ENCODE results near the gene SLC7A4. TPM values are rescaled to one million over a fixed set of nuclear protein-coding genes. Genes with fewer than 3 reads are reported as not detected.

SLC7A4 gene
- total and polyA plus RNA-seq, 7 experiments from 2014 or later, result 0.08 to 0.13 (median 0.13) TPM; not detected in 4

- ChIA-PET CTCF (no interaction called here), POLR2A (interaction anchor here (1.2 to 2.7 kb wide), 2 partner anchors 11 to 42 kb away, joined by 3 to 12 read pairs; no protein-coding TSS in a partner anchor)
- Histone ChIP-seq H3K36me3 (ENCODE audit: control insufficient read depth in 2 of 3, insufficient read depth in 3 of 3, low read length in 3 of 3) (no peaks in the 10 kb centered on the region), H3K4me3 (ENCODE audit: low read length) (peak overlapping the region; percentile 68), H3K4me1 (ENCODE audit: control insufficient read depth in 2 of 2, insufficient read depth in 2 of 2, low read length in 2 of 2) (peaks cover 13 to 17% of the 10 kb centered on the region in 2 donors), H3K27me3 (ENCODE audit: control insufficient read depth in 2 of 2, insufficient read depth in 2 of 2, low read length in 2 of 2) (no peaks in the 10 kb centered on the region), H3K9me3 (ENCODE audit: control insufficient read depth in 2 of 3, low read length in 3 of 3) (no peaks in the 10 kb centered on the region), H3K27ac (ENCODE audit: low read depth, low read length) (peak overlapping the region; percentile 59)
- no peaks in the 10 kb centered on the region for H3K9me3 Mint-ChIP-seq
- peaks cover 17 to 36% (median 29%) of the 10 kb centered on the region in 7 donors for H3K4me1 Mint-ChIP-seq
- peak overlapping the region; percentile 82 to 89 (median 85) for H3K4me3 Mint-ChIP-seq
- DNase-seq (peak; percentile 62 to 83 (median 70)), ATAC-seq (peak; percentile 93)
- peak overlapping the region; percentile 73 to 96 (median 89) for H3K27ac Mint-ChIP-seq
- H3K36me3 Mint-ChIP-seq, result no peaks in the 10 kb centered on the region
- intact Hi-C loops (cut with micrococcal nuclease), result loop anchor here (1.0 kb wide), 2 partner anchors 12 to 97 kb away; partner anchors contain the start of genes THAP7 (in 2 of the 2) and CRKL (in 1 of the 2)
- peaks cover 0 to 21% (median 0%) of the 10 kb centered on the region in 5 donors for H3K27me3 Mint-ChIP-seq
Measured at GRCh38 chr22:21014202-21014725, 18.1 kb downstream of the SLC7A4 start.

- no peaks in the 10 kb centered on the region for H3K9me3 ChIP-seq (ENCODE audit: control insufficient read depth in 2 of 3, low read length in 3 of 3)
- H3K4me1 ChIP-seq (ENCODE audit: control insufficient read depth in 2 of 2, insufficient read depth in 2 of 2, low read length in 2 of 2), result peaks cover 13 to 17% of the 10 kb centered on the region in 2 donors
- peak overlapping the region; percentile 59 for H3K27ac ChIP-seq (ENCODE audit: low read depth, low read length)
- no peaks in the 10 kb centered on the region for H3K36me3 ChIP-seq (ENCODE audit: control insufficient read depth in 2 of 3, insufficient read depth in 3 of 3, low read length in 3 of 3)
- ChIA-PET POLR2A (interaction anchor here (1.2 to 2.7 kb wide), 2 partner anchors 11 to 43 kb away, joined by 3 to 12 read pairs; no protein-coding TSS in a partner anchor), CTCF (interaction anchor here (0.6 to 1.1 kb wide), 2 partner anchors 15 to 955 kb away, joined by 3 read pairs; no protein-coding TSS in a partner anchor)
- ATAC-seq (no peak), DNase-seq (peak in 1 of 9 donors; percentile 28)
- H3K4me3 ChIP-seq (ENCODE audit: low read length), result peak overlapping the region; percentile 68
- H3K4me1 Mint-ChIP-seq, result peaks cover 17 to 36% (median 29%) of the 10 kb centered on the region in 7 donors
- intact Hi-C loops (cut with micrococcal nuclease), result loop anchor here (1.0 kb wide), 2 partner anchors 11 to 96 kb away; partner anchors contain the start of genes THAP7 (in 2 of the 2) and CRKL (in 1 of the 2)
- no peaks in the 10 kb centered on the region for H3K9me3 Mint-ChIP-seq
- H3K4me3 Mint-ChIP-seq, result peak overlapping the region; percentile 82 to 89 (median 85)
- H3K27me3 Mint-ChIP-seq, result peaks cover 0 to 21% (median 0%) of the 10 kb centered on the region in 5 donors
- no peaks in the 10 kb centered on the region for H3K27me3 ChIP-seq (ENCODE audit: control insufficient read depth in 2 of 2, insufficient read depth in 2 of 2, low read length in 2 of 2)
- H3K27ac Mint-ChIP-seq, result peak overlapping the region; percentile 73 to 96 (median 89)
- no peaks in the 10 kb centered on the region for H3K36me3 Mint-ChIP-seq
Measured at GRCh38 chr22:21013657-21014201, 18.6 kb downstream of the SLC7A4 start.

- POLR2A ChIA-PET, result interaction anchor here (2.7 kb wide), 1 partner anchor 10 kb away, joined by 12 read pairs; no protein-coding TSS in a partner anchor
Measured at GRCh38 chr22:21012446-21013407, 19.6 kb downstream of the SLC7A4 start.

GRCh38 chr22:21010426-21011113 lies 21.8 kb downstream of the SLC7A4 start:
- intact Hi-C loops (cut with micrococcal nuclease), result no loop called here
- no peak overlapping the region for H3K27ac Mint-ChIP-seq
- DNase-seq, result no peak

More at GRCh38 chr22:21012446-21013407, 19.6 kb downstream of the SLC7A4 start:
- peak overlapping the region in 7 of 10 donors; percentile 57 to 88 (median 84) for H3K4me3 Mint-ChIP-seq
- H3K36me3 ChIP-seq (ENCODE audit: control insufficient read depth in 2 of 3, insufficient read depth in 3 of 3, low read length in 3 of 3), result no peaks in the 10 kb centered on the region
- H3K27ac ChIP-seq (ENCODE audit: low read depth, low read length), result no peak overlapping the region
- H3K27me3 ChIP-seq (ENCODE audit: control insufficient read depth in 2 of 2, insufficient read depth in 2 of 2, low read length in 2 of 2), result no peaks in the 10 kb centered on the region
- no peaks in the 10 kb centered on the region for H3K9me3 ChIP-seq (ENCODE audit: control insufficient read depth in 2 of 3, low read length in 3 of 3)
- CTCF ChIA-PET, result interaction anchor here (0.6 to 1.1 kb wide), 2 partner anchors 14 to 956 kb away, joined by 3 read pairs; no protein-coding TSS in a partner anchor
- no peak overlapping the region for H3K4me3 ChIP-seq (ENCODE audit: low read length)
- H3K27ac Mint-ChIP-seq, result peak overlapping the region in 7 of 9 donors; percentile 9 to 89 (median 61)
- H3K9me3 Mint-ChIP-seq, result no peaks in the 10 kb centered on the region
- no peaks in the 10 kb centered on the region for H3K36me3 Mint-ChIP-seq
- ATAC-seq (no peak), DNase-seq (no peak)
- H3K4me1 ChIP-seq (ENCODE audit: control insufficient read depth in 2 of 2, insufficient read depth in 2 of 2, low read length in 2 of 2), result peaks cover 13 to 17% of the 10 kb centered on the region in 2 donors
- peaks cover 0 to 21% (median 0%) of the 10 kb centered on the region in 5 donors for H3K27me3 Mint-ChIP-seq
- intact Hi-C loops (cut with micrococcal nuclease), result no loop called here
- H3K4me1 Mint-ChIP-seq, result peaks cover 17 to 36% (median 29%) of the 10 kb centered on the region in 7 donors

GRCh38 chr22:21009638-21010425 lies 22.5 kb downstream of the SLC7A4 start:
- Mint-ChIP-seq H3K4me3 (no peak overlapping the region), H3K36me3 (no peaks in the 10 kb centered on the region), H3K4me1 (peaks cover 10 to 19% (median 15%) of the 10 kb centered on the region in 7 donors), H3K9me3 (no peaks in the 10 kb centered on the region), H3K27me3 (peaks cover 0 to 16% (median 0%) of the 10 kb centered on the region in 5 donors), H3K27ac (peak overlapping the region in 1 of 9 donors; percentile 22)
- intact Hi-C loops (cut with micrococcal nuclease), result loop anchor here in 1 of 2 donors (10.0 kb wide), 1 partner anchor 1575 kb away; the partner anchor contains the start of genes HIRA and MRPL40
- ATAC-seq (no peak), DNase-seq (peak in 4 of 9 donors; percentile 32 to 42 (median 36))
- no peak overlapping the region for H3K27ac ChIP-seq (ENCODE audit: low read depth, low read length)
- H3K9me3 ChIP-seq (ENCODE audit: control insufficient read depth in 2 of 3, low read length in 3 of 3), result no peaks in the 10 kb centered on the region
- ChIA-PET POLR2A (no interaction called here), CTCF (no interaction called here)
- H3K4me1 ChIP-seq (ENCODE audit: control insufficient read depth in 2 of 2, insufficient read depth in 2 of 2, low read length in 2 of 2), result peaks cover 6% of the 10 kb centered on the region in 2 donors
- no peaks in the 10 kb centered on the region for H3K36me3 ChIP-seq (ENCODE audit: control insufficient read depth in 2 of 3, insufficient read depth in 3 of 3, low read length in 3 of 3)
- no peak overlapping the region for H3K4me3 ChIP-seq (ENCODE audit: low read length)
- no peaks in the 10 kb centered on the region for H3K27me3 ChIP-seq (ENCODE audit: control insufficient read depth in 2 of 2, insufficient read depth in 2 of 2, low read length in 2 of 2)

More at GRCh38 chr22:21010426-21011113, 21.8 kb downstream of the SLC7A4 start:
- Mint-ChIP-seq H3K9me3 (no peaks in the 10 kb centered on the region), H3K27me3 (peaks cover 0 to 20% (median 0%) of the 10 kb centered on the region in 5 donors), H3K36me3 (no peaks in the 10 kb centered on the region), H3K4me3 (no peak overlapping the region), H3K4me1 (peaks cover 13 to 26% (median 22%) of the 10 kb centered on the region in 7 donors)
- H3K9me3 ChIP-seq (ENCODE audit: control insufficient read depth in 2 of 3, low read length in 3 of 3), result no peaks in the 10 kb centered on the region
- ChIA-PET CTCF (no interaction called here), POLR2A (no interaction called here)
- H3K27me3 ChIP-seq (ENCODE audit: control insufficient read depth in 2 of 2, insufficient read depth in 2 of 2, low read length in 2 of 2), result no peaks in the 10 kb centered on the region
- no peaks in the 10 kb centered on the region for H3K36me3 ChIP-seq (ENCODE audit: control insufficient read depth in 2 of 3, insufficient read depth in 3 of 3, low read length in 3 of 3)
- H3K4me3 ChIP-seq (ENCODE audit: low read length), result no peak overlapping the region
- peaks cover 12 to 13% of the 10 kb centered on the region in 2 donors for H3K4me1 ChIP-seq (ENCODE audit: control insufficient read depth in 2 of 2, insufficient read depth in 2 of 2, low read length in 2 of 2)
- H3K27ac ChIP-seq (ENCODE audit: low read depth, low read length), result no peak overlapping the region
- no peak for ATAC-seq
